ENCODE results near the gene FLNC.

FLNC gene

GRCh38 chr7:128894101-128894440, 63.9 kb downstream of the FLNC start:
- DNase-seq, result no peak

GRCh38 chr7:128895320-128895719, 65.1 kb downstream of the FLNC start:
- no peak for DNase-seq

DNA sequence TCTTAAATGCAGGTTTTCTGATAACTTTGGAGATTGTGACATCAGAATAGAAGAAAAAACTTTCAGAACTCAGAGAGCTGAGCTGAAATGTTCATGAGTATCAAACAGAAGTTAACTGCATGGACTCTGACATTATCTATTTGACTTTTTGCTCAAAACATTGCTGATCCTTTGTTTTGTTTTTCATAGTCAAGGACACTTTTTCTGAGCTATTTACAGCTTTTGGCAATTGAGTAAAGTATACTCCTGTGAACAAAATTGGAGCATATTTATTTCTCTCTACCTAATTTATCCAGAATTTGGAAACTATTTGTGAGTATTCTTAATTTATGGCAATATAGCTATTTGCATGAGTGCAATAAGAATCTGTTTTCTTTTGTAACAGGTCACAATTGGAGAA, 69.2 kb downstream of the FLNC start:
- no peak for DNase-seq

DNA sequence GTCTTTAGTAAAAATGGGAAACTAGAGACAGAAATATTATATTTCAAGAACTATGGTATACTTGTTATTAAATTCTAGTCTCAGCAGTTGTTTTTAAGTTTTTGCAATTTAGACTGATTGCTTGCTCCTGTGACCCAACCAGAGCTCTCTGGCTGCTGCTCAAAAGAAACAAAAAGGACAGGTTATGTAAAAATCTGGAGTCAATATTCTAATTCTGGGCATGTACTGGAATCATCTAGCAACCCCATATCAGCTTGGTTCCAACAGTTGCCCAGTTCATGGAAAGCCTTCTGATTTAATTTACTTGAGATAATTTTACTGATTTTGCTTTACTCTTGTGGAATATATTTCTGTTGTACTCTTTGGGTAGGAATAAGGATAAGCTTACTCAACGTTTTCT, 70.0 kb downstream of the FLNC start:
- no peak for DNase-seq

- no peak for DNase-seq
Measured at GRCh38 chr7:128902761-128903585, 72.8 kb downstream of the FLNC start.

GRCh38 chr7:128903621-128904361, 73.6 kb downstream of the FLNC start:
- DNase-seq, result no peak

DNA sequence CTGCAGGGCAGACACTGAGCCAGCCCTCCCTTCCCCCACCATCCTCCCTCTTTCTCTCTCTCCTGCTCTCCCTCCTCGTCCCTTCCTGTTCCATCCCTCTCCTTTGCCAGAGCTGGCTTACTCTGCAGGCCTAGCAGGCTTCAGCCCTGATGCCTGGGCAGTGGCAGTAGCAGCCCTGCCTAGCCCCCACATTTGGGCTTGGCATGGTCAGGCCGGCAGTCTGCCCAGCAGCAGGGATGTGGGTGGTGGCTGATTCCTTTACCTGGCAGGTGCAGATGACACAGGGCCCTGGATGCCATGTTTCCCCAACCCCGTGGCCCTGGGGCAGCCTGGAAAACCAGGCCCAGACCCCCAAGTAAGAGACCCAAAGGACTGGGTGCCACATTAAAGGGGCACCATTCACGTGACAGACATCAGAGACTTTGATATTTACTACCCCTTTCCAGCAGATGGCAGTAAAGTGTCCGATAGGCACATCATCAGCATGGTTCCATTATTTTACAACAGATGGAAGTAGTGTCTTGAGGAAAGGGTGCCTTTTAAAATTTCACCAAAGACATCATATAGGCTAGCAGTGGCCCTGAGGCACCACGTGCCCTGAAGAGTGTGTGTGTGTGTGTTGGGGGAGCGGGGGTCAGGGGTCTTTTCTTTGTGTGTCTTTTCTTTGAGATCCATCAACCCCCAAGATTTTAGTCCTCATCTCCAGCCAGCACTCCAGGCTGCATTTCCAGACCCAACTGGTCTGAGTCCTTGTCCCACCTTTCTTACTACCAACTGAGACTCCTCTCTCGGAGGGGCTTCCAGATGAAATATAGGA, 74.4 kb downstream of the FLNC start:
- peak; percentile 10 for DNase-seq

- DNase-seq, result no peak
Measured at GRCh38 chr7:128906001-128906765, 76.0 kb downstream of the FLNC start.

- DNase-seq, result no peak
Measured at GRCh38 chr7:128906766-128907559, 76.8 kb downstream of the FLNC start.
